Activated effector memory CD4-positive, alpha-beta T cell treated with Interleukin-2 at 50 U/mL for 16 hours (primary cell): ENCODE results near the gene DLGAP1.
"Not testable (repeated sequence)": the region's sequence is repeated elsewhere in the genome, so short reads cannot be mapped to it uniquely, and the experiment has no call there.

Experiments
- DNase-seq: peaks from one replicate; pipeline ENCODE4 v3.0.0-alpha.2; 2020

Gene DLGAP1

GRCh38 chr18:3704556-3705344 lies 750.4 kb downstream of the DLGAP1 start:
- DNase-seq, result no peak

GRCh38 chr18:3703732-3704176 lies 751.4 kb downstream of the DLGAP1 start:
- DNase-seq, result no peak

- not testable (repeated sequence) for DNase-seq
Measured at GRCh38 chr18:3699707-3700567, 755.2 kb downstream of the DLGAP1 start.

GRCh38 chr18:3694030-3694778 lies 760.9 kb downstream of the DLGAP1 start:
- DNase-seq, result not testable (repeated sequence)

- no peak for DNase-seq
Measured at GRCh38 chr18:3693410-3693809, 761.7 kb downstream of the DLGAP1 start.

GRCh38 chr18:3692691-3693090 lies 762.4 kb downstream of the DLGAP1 start:
- DNase-seq, result no peak

- no peak for DNase-seq
Measured at GRCh38 chr18:3692113-3692621, 762.9 kb downstream of the DLGAP1 start.

- DNase-seq, result no peak
Measured at GRCh38 chr18:3691705-3692104, 763.4 kb downstream of the DLGAP1 start.

GRCh38 chr18:3690764-3691066 lies 764.4 kb downstream of the DLGAP1 start:
- DNase-seq, result no peak

GRCh38 chr18:3689986-3690763 lies 764.9 kb downstream of the DLGAP1 start:
- no peak for DNase-seq

- DNase-seq, result no peak
Measured at GRCh38 chr18:3689091-3689490, 766.0 kb downstream of the DLGAP1 start.

GRCh38 chr18:3688690-3689089 lies 766.4 kb downstream of the DLGAP1 start:
- DNase-seq, result no peak

GRCh38 chr18:3683483-3683882 lies 771.6 kb downstream of the DLGAP1 start:
- no peak for DNase-seq

GRCh38 chr18:3682061-3682460 lies 773.0 kb downstream of the DLGAP1 start:
- DNase-seq, result no peak

GRCh38 chr18:3679241-3679640 lies 775.9 kb downstream of the DLGAP1 start:
- DNase-seq, result no peak

- DNase-seq, result no peak
Measured at GRCh38 chr18:3675994-3676393, 779.1 kb downstream of the DLGAP1 start.

GRCh38 chr18:3675446-3675845 lies 779.7 kb downstream of the DLGAP1 start:
- DNase-seq, result no peak

- DNase-seq, result no peak
Measured at GRCh38 chr18:3671176-3671575, 783.9 kb downstream of the DLGAP1 start.

- DNase-seq, result no peak
Measured at GRCh38 chr18:3669376-3669775, 785.7 kb downstream of the DLGAP1 start.

GRCh38 chr18:3667255-3668137 lies 787.6 kb downstream of the DLGAP1 start:
- no peak for DNase-seq

GRCh38 chr18:3666526-3667254 lies 788.4 kb downstream of the DLGAP1 start:
- DNase-seq, result no peak
